KOPT-K1 (cell line): ENCODE data around the gene SLC16A3.

Source experiments
- H3K27ac ChIP-seq: fragments of 200-600 bp; sonication (generic); 2 replicates; pipeline ENCODE4 v1.5.1; 2016; ENCODE audit warnings: antibody characterized with exemption, mild to moderate bottlenecking, low read depth, low read length; ENCODE audit not compliant: poor library complexity, severe bottlenecking
- H3K36me3 ChIP-seq: fragments of 200-600 bp; sonication (generic); 2 replicates; pipeline ENCODE4 v1.5.1; 2017; ENCODE audit warnings: antibody characterized with exemption, mild to moderate bottlenecking, low read length, moderate library complexity; ENCODE audit not compliant: insufficient read depth
- H3K9me3 ChIP-seq: fragments of 200-600 bp; sonication (generic); 2 replicates; pipeline ENCODE4 v1.5.1; 2017; ENCODE audit warnings: antibody characterized with exemption, low read length, mild to moderate bottlenecking; ENCODE audit not compliant: insufficient read depth, poor library complexity, severe bottlenecking

Gene SLC16A3

DNA sequence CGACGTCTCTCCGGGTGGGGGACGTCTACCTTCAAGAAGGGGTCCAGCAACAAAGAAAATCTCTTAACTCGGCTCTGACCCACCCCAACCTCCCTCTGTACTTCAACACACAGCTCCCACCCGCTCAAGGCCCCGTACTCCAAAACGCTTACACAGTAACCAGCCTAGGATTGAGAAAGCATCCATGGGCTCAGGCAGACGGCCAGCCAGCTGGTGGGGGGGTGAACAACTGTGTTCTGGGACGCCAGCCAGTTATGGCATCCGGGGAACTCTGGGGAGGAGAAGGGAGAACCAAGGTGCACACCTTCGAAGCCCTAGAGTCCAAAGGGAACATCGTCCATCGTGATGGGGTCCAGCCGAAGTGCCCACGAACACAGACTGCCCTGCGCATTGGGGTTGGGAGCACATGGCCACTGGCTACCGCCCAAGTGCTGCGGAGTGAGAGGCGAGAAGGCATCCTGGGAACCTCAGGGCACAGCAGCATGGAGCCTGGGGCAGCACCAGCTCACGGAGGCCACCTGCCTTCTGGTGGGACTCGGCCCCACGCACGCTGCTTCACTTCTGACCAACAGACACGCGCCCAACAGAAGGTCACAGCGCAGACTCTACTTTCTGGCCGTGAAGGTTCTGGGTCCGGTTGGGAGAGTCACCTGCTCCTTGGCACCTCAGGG lies 14.3 kb downstream of the SLC16A3 start:
- Histone ChIP-seq H3K9me3 (no peaks in the 10 kb centered on the region), H3K27ac (no peak overlapping the region), H3K36me3 (peaks cover 88% of the 10 kb centered on the region)

- peaks cover 95% of the 10 kb centered on the region for H3K36me3 ChIP-seq
- H3K27ac ChIP-seq: no peak overlapping the region
- no peaks in the 10 kb centered on the region for H3K9me3 ChIP-seq
Observed at GRCh38 chr17:82243648-82244412, 15.0 kb downstream of the SLC16A3 start.

DNA sequence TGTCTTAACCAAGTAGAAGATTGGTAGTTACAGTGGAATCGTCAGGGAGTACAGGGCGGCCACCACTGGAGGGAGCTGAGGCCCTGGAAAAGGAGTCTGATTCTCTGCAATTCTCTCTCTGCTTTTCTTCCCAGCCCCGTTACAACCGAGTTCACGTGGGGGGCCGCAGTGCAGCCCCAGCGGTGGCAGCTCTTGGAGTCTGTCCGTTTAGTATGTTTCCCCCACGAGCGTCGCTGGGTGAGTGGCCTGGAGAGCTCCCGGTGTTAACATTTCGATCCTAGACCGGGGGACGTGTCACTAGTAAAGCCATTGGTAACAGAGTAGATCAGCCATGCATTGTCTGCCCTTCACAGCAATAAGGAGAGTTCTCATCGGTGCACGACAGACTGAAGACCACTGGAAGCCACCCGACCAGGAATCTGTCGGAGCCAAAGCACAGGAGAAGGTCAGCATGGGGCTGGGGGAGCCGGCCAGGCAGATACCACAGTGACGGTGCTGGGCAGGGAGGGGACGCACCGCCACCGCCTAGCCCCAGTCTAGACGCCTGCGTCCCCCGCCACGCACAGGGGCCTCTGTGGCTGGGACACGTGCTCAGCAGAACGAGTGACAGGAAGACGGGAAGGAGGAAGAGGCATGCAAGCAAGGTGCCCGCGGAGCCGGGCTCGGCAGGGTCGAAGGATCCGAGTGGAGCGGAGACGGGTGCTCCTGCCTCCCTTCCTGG lies 15.7 kb downstream of the SLC16A3 start:
- peaks cover 100% of the 10 kb centered on the region for H3K36me3 ChIP-seq
- H3K9me3 ChIP-seq: no peaks in the 10 kb centered on the region
- no peak overlapping the region for H3K27ac ChIP-seq

GRCh38 chr17:82245134-82246039 lies 16.5 kb downstream of the SLC16A3 start:
- Histone ChIP-seq H3K36me3 (peaks cover 100% of the 10 kb centered on the region), H3K9me3 (no peaks in the 10 kb centered on the region), H3K27ac (no peak overlapping the region)

DNA sequence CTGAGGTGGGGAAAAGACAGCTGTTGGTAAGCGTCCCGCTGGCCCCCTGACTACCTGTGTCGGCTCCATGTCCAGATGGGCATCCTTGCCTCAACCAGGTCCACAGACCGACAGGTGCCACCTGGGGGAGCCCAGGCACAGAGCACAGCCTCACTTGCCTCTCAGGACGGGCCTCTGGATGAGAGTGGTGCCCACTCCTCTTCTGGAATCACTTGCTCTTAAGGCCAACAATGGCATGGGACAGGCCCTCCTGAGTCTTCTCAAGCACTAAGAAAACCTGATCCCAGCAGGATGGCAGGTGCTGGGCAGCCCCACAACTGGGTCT lies 17.2 kb downstream of the SLC16A3 start:
- no peak overlapping the region for H3K27ac ChIP-seq
- no peaks in the 10 kb centered on the region for H3K9me3 ChIP-seq
- H3K36me3 ChIP-seq: peaks cover 100% of the 10 kb centered on the region

GRCh38 chr17:82246365-82247181 lies 17.7 kb downstream of the SLC16A3 start:
- no peaks in the 10 kb centered on the region for H3K9me3 ChIP-seq
- no peak overlapping the region for H3K27ac ChIP-seq
- peaks cover 100% of the 10 kb centered on the region for H3K36me3 ChIP-seq

DNA sequence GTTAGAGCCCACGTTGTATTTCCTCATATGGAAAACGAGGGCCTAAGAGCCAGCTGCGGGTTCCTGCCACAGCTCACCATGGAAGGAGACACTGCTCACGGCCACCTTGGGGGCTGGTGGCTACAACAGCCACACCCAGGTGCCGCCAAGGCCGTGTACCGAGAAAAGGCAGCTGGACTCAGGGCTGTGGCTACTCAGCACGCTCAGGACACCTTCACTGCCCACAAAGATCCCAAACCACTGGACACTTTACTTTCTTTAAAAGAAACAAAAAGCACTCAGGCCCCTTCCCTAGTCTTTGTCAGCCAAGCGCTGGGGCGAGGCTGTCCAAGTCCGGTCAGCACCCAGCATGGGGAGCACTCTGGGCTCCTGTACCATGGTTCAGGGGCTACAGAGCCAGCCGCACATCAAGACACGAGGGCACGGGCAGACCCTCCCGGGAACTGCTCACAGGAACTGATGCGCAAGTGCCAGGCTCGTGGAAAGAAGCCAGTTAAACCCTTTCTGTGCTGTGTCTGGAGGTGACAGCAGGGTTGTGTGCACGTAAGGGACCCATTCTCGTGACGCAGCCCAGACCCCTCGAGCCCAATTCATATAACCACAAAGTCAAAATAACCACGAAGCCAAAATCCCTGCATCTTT lies 18.5 kb downstream of the SLC16A3 start:
- no peaks in the 10 kb centered on the region for H3K9me3 ChIP-seq
- H3K27ac ChIP-seq: no peak overlapping the region
- peaks cover 100% of the 10 kb centered on the region for H3K36me3 ChIP-seq

GRCh38 chr17:82247856-82248671 lies 19.2 kb downstream of the SLC16A3 start:
- no peak overlapping the region for H3K27ac ChIP-seq
- peaks cover 100% of the 10 kb centered on the region for H3K36me3 ChIP-seq

DNA sequence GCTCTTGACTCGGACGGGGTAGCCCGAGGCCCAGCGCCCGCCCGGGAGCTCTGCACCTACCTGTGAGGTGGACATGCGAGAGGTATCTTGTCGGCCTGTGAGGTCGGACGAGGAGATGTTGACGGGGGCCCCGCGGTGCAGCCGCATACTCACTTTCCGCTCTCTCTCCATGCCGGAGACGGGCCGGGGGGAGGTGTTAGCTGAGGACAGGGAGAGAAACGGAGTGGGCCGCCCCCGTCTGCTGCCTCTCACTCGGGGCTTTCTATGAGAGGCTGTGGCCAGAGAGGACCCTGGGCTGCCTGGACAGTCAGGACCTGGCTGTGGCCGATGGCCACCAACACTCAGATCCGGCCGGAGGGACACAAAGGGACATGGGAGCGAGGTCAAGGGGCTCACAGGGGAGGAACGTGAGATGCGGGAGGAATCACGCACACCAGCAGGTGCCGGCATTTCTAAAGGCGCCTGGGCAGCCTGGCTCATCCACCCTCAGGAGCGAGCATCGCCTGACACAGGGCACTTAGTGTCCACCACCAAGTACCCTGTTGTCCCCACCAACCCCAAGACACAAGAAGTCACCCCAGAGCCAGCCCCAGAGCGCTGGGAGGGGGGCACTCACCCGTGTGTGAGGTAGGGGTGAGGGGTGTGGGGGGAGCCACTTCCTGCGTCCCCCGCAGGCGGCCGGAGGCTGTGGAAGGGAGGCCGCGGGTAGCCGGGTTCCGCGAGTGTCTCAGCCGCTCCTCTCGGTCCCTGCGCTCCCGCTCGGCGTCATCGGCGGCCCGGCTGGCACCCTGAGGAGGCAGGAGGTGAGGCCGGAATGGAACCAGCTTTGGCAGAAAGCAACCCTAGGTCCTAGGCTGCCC lies 20.2 kb downstream of the SLC16A3 start:
- peaks cover 97% of the 10 kb centered on the region for H3K36me3 ChIP-seq
- H3K27ac ChIP-seq: no peak overlapping the region
- no peaks in the 10 kb centered on the region for H3K9me3 ChIP-seq

More at GRCh38 chr17:82247856-82248671, 19.2 kb downstream of the SLC16A3 start:
- H3K9me3 ChIP-seq: no peaks in the 10 kb centered on the region

- Histone ChIP-seq H3K36me3 (peaks cover 88% of the 10 kb centered on the region), H3K9me3 (no peaks in the 10 kb centered on the region), H3K27ac (no peak overlapping the region)
Observed at GRCh38 chr17:82249896-82250581, 21.2 kb downstream of the SLC16A3 start.

GRCh38 chr17:82250868-82251500 lies 22.1 kb downstream of the SLC16A3 start:
- no peaks in the 10 kb centered on the region for H3K9me3 ChIP-seq
- no peak overlapping the region for H3K27ac ChIP-seq
- H3K36me3 ChIP-seq: peaks cover 88% of the 10 kb centered on the region
